ENCODE results near the gene HMGCR.
"Not testable (repeated sequence)": the region's sequence is repeated elsewhere in the genome, so short reads cannot be mapped to it uniquely, and the experiment has no call there.

Gene HMGCR

DNA sequence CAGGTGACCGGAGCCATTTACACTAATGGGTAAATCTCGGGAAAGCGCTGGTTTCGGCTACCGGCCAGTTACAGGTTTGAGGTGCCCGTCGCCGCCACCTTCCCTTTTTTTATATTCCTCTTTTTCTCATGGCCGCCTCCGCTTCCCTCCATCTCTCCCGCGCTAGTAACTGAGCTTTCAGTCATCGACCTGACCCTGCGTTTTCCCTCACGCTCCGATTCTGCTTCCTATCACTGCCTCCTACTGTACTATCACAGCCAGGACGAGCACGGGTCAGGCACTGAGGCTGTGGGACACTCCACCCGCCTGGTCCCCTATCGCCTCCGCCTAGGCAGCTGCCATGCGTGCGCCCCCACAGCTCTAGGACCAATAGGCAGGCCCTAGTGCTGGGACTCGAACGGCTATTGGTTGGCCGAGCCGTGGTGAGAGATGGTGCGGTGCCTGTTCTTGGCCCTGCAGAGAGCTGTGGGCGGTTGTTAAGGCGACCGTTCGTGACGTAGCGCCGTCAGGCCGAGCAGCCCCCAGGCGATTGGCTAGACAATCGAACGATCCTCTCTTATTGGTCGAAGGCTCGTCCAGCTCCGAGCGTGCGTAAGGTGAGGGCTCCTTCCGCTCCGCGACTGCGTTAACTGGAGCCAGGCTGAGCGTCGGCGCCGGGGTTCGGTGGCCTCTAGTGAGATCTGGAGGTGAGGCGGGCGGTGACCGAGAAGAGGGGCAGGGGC lies at the start of gene HMGCR:
Gene HMGCR (plus strand): TSS at position 606 of the 722 bp plus-strand sequence. CDS start 5,386 bp downstream, outside the sequence.
- peak; percentile 99 for DNase-seq (ENCODE audit: low spot score)

DNA sequence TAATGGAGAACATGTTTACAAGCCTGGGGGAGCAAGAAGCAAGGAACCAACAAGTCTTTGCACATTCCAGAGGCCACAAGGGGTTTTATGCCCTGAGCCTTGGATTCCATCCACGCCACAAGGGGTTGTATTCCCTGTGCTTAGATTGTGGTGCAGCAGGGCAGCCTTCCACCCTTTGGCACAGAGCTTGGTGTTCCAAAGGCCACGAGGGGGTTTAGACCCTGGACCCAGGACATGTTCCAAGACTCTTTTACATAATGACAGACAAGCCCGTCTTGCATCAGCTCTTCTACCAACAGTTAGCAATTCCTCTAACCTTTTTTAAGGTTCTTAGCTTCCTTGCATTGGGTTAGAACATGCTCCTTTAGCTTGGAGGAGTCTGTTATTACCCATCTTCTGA lies 45.2 kb upstream of the HMGCR start:
- DNase-seq (ENCODE audit: low spot score): not testable (repeated sequence)

DNA sequence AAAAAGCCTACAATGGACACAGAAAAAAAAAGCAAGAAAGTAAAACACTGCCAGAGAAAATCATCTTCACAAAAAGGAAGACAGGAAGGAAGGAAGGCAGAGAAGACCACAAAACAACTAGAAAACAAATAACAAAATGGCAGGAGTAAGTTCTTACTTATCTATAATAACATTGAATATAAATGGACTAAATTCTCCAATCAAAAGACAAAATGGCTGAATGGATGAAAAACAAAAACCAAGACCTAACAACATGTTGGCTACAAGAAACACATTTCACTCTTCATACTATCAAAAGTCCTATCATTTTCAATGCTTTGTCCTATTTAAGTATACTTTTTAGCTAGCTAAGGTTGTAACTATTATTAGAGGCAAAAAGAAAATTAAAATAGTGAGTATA lies 36.9 kb upstream of the HMGCR start:
- DNase-seq (ENCODE audit: low spot score): no peak

- no peak for DNase-seq (ENCODE audit: low spot score)
These were observed 33.6 kb upstream of the HMGCR start for GRCh38 chr5:75303419-75303818.

DNA sequence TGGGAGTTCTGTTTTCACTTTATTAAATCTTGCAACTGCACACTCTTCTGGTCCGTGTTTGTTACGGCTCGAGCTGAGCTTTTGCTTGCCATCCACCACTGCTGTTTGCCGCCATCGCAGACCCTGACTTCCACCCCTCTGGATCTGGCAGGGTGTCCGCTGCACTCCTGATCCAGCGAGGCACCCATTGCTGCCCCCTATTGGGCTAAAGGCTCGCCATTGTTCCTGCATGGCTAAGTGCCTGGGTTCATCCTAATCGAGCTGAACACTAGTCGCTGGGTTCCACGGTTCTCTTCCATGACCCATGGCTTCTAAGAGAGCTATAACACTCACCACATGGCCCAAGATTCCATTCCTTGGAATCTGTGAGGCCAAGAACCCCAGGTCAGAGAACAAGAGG lies 32.5 kb upstream of the HMGCR start:
- not testable (repeated sequence) for DNase-seq (ENCODE audit: low spot score)

DNA sequence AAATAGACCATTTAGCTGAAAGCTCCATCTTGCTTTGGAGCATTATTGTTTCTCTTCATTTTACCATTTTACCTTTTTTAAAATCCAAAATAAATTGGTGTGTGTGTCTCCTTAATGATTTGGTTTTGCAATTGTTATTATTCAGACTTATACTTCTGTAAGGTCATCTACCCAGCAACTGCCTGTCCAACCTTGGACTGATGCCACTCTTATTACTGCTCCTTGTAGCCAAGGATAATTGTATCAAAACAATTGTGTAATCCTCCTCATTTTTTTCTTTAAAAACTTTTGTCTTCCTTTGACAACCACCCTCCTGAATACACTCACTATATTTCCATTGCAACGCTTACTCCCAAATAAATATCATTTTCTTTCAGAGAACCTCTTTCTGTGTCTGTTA lies 30.3 kb upstream of the HMGCR start:
- no peak for DNase-seq (ENCODE audit: low spot score)

DNA sequence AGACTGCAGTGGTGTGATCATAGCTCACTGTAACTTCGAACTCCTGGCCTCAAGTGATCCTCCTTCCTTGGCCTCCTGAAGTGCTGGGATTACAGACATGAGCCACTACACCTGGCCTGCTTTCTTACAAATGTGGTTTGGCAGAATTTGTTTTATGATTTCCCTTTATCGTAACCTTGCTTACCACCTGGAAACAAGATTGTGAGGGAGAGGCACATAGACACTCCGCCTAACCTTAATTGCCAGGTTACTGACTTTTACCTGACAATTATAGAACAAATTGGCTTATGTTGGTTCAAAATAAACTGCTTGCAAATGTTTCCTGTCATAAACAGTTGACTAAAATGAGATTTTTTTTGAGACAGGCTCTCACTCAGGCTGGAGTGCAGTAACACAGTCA lies 26.8 kb upstream of the HMGCR start:
- DNase-seq (ENCODE audit: low spot score): no peak

- not testable (repeated sequence) for DNase-seq (ENCODE audit: low spot score)
These were observed 17.9 kb upstream of the HMGCR start for GRCh38 chr5:75319148-75319547.

GRCh38 chr5:75319638-75320037 lies 17.4 kb upstream of the HMGCR start:
- DNase-seq (ENCODE audit: low spot score): no peak

DNA sequence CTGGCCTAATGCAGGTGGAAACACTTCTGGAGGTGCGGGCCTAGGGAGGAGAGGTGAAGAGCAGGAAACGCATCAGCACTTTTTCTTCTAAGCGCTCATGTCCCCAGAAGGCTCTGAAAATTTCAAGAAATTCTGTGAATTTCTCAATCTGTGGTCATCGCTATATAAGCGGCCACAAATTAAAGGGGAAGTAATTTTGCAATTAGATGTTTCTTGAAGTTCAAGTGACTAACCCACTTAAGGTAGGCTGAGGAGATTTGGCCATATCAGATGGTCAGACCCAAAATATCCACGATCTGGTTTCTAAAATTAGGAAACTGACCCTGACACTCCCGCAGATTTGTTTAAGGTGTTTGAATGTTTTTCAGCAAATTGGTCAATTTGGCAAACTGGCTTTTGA lies 16.6 kb upstream of the HMGCR start:
- DNase-seq (ENCODE audit: low spot score): no peak

DNA sequence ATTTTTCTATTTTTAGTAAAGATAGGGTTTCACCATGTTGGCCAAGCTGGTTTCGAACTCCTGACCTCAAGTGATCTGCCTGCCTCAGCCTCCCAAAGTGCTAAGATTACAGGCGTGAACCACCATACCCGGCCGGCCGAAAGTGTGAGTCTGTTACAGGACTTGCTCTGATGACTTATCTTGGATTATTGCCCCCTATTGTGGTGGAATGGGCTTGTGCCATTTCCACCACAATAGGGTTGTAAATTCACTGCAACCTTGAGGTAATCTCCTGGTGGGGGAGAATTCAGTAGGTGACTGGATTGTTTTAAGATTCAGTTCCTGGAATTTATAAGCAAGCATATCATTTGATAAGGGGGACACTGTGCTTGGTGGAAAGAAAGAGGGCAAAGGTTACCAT lies 15.0 kb upstream of the HMGCR start:
- no peak for DNase-seq (ENCODE audit: low spot score)

- no peak for DNase-seq (ENCODE audit: low spot score)
These were observed 12.2 kb upstream of the HMGCR start for GRCh38 chr5:75324791-75325190.

DNA sequence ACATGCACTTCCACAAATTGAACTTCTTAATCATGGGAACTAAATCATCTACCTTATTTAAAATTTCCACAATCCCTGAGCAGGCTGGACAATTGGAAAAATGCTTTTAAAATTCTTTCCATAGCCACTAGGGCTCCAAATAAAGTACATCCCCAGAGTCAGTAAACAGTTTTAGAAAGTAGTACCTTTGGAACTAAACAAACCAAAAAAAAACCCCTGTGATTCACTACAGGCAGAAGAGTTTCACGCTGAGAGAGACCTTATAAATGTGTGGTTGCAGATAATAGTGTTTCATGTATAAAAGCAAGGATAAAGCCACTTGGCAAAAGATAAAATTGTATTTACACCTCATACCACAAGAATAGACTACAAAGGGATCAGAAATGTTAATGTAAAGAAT lies 11.8 kb upstream of the HMGCR start:
- no peak for DNase-seq (ENCODE audit: low spot score)

GRCh38 chr5:75330404-75330803 lies 6.6 kb upstream of the HMGCR start:
- DNase-seq (ENCODE audit: low spot score): no peak

DNA sequence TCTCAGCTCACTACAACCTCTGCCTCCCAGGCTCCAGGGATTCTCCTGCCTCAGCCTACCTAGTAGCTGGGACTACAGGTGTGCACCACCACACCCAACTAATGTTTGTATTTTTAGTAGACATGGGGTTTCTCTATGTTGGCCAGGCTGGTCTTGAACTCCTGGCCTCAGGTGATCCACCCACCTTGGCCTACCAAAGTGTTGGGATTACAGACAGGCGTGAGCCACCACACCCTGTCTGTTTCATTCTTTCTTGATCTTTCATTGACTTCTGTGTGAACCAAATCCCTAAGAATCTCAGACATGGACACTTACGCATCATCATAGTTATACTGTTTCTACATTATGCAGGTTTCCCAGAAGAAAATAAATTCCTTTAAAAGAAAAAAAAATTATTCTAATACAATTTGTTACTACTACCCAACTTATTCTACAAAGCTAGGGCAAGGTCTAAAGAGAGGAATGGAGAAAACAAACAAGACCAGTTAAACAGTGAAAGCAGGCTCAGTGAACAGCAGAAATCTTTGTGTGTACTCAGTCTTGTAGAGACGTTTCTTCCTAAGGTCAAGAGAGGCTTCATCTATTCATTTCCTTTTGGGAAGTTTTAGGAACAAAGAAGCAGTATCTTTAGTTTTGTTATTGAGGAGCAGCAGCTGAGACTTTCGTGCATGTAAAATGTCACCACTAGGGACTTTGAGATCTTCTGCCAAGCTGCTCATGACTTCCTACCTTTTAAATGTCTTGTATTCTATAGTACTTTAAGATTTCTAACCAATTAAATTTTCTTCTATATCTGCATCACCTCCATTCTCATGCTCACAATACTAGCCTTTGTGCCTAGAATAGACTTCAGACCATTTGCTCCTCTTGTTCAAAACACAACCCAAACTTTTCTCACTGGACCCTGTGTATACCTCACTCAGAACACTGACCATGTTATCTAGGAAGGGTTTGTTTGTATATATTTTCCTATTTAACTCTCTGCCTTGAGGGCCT lies 5.6 kb upstream of the HMGCR start:
- peak; percentile 46 for DNase-seq (ENCODE audit: low spot score)

DNA sequence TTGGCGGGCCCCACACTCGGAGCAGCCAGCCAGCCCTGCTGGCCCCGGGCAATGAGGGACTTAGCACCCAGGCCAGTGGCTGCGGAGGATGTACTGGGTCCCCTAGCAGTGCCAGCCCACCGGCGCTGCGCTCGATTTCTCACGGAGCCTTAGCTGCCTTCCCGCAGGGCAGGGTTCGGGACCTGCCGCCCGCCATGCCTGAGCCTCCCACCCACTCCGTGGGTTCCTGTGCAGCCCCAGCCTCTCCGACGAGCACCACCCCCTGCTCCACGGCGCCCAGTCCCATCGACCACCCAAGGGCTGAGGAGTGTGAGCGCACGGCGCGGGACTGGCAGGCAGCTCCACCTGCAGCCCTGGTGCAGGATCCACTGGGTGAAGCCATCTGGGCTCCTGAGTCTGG lies 3.3 kb upstream of the HMGCR start:
- not testable (repeated sequence) for DNase-seq (ENCODE audit: low spot score)

- DNase-seq (ENCODE audit: low spot score): not testable (repeated sequence)
These were observed 2.6 kb upstream of the HMGCR start for GRCh38 chr5:75334413-75334812.

- DNase-seq (ENCODE audit: low spot score): peak; percentile 15
These were observed 1.5 kb upstream of the HMGCR start for GRCh38 chr5:75335486-75335885.

DNA sequence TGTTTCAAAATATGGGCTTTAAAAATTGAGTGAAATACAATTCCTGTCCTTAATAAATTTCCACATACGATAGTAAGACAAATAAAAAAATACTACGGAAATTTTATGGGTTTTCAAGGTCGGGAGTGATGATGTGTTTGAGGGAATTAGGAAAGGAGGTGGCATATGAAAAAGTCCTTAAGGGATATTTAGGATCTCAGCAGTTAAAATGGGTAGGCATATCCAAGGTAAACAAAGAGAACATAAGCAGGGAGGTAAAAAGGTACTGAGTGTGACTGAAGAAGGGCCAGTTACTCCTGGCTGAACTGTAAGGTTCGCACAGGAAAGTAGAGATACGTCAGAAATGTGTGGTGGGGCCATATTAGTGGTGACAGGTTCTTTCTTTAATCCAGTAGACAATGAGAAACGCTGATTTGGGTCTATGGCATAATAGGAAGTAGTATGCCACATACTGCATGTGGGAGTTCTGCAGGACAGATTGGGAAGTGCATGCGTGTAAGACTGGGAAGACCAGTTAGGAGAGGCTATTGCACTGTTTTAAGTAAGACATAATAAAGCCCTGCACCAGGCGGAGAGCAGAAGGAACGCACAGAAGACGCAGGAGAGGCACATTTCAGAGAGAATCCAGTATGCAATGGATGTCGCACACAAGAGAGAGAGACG lies 937 bp upstream of the HMGCR start:
- peak; percentile 68 for DNase-seq (ENCODE audit: low spot score)

GRCh38 chr5:75337366-75338021 lies 474 bp downstream of the HMGCR start:
- peak; percentile 41 for DNase-seq (ENCODE audit: low spot score)

GRCh38 chr5:75338408-75338807 lies 1.4 kb downstream of the HMGCR start:
- DNase-seq (ENCODE audit: low spot score): peak; percentile 15
